D341Med (cell line): Measurements from ENCODE around the gene DGCR8.
A peak's percentile ranks its signal among the peaks of the same experiment; 100 is the strongest.

Experiments
- DNase-seq: peaks from one replicate; pipeline ENCODE4 v3.0.0; 2012; ENCODE audit warnings: low spot score

DGCR8 gene

DNA sequence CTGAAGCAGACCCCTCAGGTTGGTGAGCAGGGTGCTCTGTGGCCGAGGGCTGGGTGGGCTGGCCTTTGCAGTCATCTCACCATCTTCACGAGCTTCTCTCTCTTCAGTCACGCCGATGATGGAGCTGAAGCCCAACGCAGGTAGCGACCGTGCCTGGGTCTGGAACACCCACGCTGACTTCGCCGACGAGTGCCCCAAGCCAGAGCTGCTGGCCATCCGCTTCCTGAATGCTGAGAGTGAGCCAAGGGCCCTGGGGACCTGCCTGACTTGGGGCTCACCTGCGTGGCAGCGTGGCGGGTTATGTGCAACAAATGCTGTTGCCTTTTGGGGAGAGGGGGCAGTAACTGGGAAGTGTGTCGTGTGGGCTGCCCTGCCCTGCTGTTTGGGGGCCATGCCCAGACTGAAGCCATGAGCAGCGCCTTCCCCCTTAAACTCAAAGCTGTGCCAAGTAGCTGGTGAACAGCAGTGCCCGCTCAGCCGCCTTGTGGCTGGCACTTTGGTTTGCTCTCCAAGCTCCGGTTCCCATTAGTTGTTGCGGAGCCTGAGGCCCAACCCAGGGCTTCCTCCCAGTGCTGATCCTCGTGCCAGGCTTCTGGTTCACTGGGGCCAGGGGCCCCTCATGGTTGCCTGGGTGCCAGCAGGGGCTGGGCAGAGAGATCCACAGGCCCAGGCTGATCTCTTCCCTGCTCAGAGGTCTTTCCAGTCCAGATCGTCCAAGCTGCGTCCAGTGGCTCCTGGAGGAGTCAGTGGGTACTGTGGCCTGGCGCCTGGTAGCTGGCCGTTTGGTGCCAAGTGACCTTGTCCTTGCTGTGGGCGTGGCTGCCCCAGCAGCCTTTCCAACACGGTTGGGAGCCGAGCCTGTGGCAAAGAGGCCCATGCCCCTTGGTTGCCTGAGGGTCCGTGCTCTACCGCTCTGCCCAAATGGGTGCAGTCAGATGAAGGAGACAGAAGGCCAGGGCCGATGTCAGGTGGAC, 45.4 kb downstream of the DGCR8 start:
- DNase-seq: no peak

DNA sequence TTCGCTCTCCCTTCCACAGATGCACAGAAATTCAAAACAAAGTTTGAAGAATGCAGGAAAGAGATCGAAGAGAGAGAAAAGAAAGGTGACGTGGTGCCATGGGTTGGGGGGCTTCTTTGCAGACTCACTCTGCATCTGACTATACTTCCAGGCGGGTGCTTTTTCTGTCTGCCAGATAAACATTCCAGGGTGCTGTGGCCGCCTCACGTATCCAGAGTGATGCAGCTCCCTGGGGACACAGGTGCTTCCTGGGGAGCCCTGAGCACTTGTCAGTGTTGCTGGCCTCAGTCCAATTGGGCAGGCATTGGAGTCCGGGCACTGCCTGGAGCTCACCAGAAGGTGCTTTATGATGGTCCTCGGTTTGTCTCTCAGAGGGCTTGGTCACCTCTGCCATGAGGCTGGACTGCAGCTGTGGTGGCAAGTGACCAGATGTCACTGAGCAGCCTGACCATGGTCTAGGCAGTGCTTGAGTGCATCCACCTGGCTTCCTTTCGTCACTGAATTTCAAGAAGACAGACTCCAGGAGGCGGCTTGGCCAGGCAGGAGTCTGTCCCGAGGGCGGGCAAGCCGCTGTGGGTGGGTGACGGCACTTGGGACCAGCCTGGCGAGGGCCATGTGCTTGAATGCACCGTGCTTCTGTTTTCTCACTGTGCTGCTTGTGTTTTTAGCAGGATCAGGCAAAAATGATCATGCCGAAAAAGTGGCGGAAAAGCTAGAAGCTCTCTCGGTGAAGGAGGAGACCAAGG, 46.4 kb downstream of the DGCR8 start:
- no peak for DNase-seq

DNA sequence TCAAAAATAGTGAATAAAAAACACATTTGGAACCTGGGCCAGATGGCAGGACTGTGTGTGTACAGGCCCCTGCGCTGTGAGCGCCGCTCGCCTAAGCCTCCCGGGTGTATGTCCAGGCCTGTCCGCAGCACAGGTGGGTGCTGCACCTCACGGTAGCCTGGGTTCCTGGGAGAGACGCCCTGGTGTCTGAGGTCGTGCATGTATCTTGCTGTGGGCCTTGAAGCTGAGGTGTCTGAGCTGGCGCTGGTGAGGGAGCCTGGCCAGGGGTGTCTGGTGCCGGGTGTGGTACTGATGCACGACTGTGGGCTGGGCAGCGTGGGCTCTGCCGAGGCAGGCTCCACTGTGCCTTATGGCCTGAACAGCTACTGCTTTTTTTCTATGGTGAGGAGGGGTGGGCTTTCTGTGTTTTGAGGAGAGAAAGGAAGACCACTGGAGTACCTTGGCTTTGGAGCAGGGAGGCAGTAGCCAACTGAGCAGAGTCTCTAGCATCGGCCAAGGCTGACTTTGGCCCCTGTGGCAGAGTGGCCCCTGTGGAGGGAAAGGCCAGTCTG, 47.4 kb downstream of the DGCR8 start:
- no peak for DNase-seq

DNA sequence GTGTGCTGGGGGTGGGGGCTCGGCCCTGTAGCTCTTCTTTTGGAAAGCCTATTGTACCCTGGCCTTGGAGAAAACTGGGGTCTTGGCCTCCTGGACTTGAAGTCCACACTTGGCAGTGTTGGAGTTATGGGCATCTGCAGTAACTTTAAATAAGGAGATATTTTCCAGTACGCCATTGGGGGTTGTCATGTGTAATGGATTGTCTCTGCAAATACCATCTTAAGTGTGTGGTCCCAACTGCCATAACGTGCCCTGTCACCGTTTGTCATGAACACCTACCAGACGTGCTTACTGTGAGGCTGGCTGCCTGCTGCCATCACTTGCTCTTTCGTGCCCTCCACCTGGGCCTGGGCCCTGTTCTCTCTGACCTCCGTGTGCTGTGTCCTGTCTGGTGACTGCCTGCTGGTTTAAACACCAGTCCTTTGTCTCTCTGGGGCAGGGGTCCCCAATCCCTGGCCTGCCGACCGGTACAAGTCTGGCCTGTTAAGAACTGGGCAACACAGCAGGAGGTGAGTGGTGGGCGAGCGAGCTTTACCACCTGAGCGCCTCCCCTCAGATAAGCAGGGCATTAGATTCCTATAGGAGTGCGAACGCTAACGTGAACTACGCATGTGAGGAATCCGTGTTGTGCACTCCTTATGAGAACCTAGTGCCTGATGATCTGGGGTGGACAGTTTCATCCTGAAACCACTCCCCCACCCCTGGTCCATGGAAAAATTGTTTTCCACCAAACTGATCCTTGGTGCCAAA, 48.0 kb downstream of the DGCR8 start:
- no peak for DNase-seq

DNA sequence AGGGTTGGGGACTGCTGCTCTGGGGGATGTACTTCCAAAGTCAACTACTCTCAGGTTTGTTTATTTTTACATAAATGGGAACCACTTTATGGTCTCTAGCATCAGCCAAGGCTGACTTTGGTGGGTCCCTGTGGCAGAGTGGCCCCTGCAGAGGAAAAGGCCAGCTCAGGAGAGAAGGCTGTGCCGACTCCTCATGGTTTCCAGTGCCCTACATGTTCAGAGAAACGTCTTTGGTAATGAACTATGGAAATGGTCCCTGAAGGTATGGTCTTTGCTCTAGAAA, 48.5 kb downstream of the DGCR8 start:
- no peak for DNase-seq

DNA sequence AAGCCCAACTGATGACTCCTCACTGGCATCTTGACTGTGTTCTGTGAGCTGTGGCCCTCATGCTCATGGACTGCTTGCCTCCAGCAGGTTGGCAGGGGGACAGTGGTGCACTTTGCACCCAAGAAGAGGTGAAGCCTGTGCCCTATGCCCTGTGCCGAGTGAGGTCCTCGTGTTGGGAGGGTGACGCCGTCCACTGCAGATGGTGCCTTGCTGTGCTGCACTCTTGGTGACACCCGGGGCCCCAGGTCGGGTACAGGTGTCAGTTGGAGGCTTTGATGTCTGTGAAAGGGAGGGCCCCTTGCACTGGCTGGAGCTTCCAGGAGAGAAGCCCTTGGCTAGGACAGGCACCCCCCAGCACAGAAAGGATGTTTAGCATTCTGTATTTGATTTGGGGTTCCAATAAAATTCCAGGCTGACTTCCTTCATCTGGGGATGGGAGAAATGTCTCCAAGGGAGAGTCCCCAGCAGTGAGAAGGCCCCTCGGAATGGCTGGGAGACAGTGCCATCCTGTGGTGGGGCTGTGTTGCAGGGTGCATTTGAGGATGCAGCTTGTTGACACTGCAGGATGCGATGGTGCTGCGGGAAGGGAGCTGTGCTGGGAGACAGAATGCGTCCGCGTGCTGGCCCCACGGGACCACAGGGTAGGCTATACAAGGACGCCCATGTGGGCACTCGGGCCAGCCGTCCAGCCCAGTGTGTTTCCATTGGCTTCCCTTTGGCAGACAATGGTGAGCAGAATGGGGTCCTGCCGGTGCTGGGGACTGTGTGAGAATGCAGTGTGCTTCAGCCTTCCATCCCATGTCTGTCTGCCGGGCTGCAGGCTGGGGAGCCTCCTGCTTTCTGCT, 49.1 kb downstream of the DGCR8 start:
- peak; percentile 73 for DNase-seq

DNA sequence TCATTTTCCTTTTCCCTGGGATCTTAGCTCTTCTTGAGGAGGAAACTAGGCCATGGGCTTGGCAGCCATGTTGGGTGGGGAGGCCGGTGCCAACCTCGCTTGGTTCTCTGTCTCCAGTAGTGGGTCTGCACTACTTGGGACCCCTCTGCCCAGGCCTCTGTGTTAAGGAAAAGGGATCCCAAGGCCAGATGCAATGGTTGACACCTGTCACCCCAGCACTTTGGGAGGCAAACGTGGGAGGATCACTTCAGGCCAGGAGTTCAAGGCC, 49.6 kb downstream of the DGCR8 start:
- DNase-seq: no peak

DNA sequence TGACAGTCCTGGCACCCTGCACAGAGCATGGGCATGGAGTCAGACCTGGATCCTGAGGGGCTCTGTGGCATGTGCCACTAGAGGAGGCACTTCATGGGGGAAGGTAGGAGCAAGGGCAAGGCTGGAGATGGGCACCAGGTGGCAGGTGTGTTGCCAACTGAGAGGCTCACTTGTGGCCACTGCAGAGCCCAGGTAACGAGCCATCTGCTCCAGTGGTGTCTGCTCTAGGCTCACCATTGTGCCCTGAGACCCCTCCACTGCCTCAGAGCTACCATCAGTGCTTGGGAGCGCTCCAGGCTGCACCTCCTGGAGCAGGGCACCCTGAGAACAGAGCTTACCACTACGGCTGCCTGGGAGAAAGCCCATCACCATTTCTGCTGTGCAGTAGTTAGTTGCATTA, 50.3 kb downstream of the DGCR8 start:
- DNase-seq: no peak

DNA sequence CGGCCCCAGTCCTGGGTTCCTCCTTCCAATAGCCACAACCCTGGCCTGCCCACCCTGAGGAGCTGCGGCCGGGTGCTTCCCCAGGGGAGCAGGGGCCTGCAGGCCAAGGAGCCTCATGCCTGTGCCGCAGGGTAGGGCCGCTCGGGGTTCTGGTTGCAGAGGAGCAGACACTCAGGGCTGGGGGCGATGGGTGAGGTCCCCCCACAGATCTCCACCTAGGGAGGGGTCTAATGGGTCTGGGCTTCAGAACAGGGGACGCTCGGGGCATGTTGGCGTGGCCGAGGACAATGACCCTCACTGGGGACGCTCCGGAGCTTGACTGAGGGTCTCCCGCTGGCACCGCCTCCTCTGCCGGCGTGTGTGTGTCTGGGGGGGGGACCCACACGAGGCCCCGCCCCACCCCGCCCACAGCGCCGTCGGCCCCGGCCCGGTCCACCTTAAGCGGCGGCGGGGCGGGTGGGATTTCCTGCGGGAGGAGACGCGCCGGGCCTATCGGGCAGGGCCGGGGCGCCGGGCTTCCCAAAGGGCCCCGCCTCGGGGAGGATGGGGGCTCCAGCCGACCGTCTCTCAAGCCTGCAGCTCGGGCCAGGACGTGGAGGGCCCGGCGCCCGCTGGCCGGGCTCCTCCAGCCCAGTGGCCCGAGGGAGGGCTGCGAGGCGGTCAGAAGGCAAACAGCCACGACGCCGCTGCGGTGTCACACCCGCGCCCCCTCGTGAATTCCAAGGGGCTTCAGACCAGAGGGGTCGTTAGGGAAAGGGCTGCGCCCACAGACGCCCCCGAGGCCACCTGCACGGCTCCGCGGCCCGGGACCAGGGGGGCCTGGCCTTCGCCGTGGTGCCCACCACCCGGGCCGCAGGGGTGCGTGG, 50.9 kb downstream of the DGCR8 start:
- DNase-seq: peak; percentile 90

DNA sequence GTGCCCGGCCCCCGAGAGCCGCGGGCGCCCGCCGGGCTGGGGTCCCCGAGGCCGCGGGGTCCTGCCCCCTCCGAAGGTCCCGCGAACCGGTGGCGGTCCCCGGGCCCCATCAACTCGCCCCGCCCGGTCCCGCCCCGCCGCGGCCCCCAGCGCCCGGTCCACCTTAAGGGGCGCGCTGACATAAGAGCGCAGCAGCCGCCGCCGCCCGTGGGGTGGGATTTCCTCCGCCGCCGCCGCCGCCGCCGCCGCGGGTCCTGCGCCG, 51.5 kb downstream of the DGCR8 start, which contains the start of gene ZDHHC8:
Gene ZDHHC8 (plus strand): TSS at position 208 of the 262 bp plus-strand sequence. CDS start 144 bp downstream, outside the sequence.
- peak; percentile 81 for DNase-seq

DNA sequence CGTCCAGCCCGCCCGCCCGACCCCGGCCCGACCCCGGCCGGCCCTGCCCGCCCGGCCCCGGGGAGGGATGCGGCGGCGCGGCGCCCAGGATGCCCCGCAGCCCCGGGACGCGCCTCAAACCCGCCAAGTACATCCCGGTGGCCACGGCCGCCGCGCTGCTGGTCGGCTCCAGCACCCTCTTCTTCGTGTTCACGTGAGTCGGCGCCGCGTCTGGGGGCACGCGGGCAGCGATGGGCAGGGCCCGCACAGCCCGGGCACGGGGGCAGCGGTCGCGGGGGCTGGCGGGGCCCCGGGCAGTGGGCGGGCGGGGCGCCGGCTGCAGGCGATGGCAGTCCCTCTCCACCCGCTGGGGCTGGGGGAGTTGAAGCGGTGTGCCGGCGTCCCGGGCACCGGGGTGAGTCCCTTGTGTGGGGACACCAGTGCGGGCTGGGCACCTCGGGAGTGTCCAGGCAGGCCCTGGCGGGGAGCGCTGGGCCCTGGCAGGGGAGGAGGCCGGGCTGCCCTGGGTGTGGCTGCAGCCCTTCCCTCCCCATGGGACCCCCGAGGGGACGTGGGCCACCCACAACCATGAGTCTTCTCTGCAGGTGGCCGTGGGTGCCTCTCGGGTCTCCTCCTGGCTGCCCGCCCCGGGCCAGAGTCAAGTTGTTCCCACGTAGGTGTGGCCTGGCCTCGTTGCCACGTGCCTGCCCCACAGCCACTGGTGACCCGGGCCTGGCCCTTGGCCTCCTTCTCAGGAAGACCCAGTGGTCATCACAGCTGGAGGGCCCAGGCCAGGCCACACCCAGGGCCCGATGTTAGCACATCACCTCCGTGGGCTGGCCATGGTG, 52.0 kb downstream of the DGCR8 start:
- DNase-seq: peak; percentile 73

DNA sequence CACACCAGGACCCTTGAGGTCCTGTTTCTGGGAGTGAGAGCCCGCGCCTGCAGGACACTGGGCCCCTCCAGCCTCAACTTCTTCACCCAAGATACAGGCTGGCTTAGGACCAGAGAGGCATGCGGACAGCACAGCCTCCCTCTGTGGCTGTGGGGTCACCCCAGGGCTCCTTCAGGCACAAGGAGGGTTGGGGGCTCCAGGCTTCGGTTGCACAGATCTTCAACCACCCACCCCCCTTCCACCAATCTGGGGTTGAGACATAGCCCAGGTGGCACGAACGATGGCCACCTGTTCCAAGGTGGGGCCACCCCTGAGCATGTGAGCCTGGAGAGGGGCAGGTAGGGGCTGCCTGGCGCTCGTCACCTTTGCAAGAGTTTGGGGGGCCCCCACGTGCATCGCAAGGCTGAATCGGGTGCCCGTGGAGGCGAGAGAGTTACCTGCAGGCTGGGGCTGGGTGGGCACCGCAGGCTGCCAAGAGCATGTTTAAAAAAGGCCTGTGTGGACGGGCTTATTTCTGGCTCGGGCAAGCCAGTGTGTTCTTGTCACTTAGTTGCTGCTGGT, 52.7 kb downstream of the DGCR8 start:
- DNase-seq: no peak

DNA sequence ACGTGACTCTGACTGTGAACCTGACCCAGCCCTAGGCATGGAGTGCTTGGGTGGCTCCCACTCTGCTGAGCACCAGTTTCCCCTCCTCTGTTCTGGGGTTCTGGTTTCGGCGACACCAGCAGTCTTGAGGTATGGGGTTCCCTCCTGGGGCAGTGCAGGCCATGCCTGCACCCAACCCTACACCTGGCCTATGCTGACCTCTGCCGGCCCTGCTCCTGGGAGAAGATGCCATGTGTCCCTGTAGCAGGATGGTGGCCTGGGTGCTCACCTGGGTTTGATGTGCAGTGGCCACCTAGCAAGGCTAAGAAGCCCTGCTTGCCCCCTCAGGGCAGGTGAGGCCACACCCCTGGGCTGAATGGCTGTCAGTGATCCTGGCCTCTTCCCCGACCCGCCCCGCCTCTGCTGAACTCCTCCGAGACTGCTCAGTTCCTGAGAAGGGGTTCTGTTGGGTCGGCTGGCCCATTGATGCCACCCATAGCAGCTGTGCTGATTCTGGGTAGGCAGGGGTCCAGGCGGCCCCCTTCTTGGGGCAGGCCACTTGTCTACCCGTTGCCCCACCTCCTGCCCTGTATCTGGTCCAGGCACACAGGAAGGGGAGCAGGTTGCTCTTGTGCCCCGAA, 54.0 kb downstream of the DGCR8 start:
- DNase-seq: no peak

DNA sequence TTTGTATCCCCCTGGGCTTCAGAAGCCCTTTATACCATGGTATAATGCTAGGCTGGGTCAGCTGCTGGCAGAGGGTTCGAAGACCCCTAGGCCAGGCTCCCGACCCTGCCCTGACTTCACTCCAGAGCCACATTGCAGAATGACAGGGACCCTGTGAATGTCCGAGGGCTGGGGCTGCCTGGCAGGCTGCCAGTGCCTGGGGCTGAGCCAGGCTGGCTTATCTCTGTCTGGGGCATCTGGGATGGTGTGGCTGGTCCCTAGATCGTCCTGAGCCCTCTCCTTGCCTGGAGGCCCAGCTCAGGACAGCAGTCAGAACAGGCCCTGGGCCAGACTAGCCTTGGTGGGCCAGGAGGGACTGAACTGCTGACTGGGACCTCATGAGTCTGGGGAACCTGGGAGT, 55.2 kb downstream of the DGCR8 start:
- no peak for DNase-seq

DNA sequence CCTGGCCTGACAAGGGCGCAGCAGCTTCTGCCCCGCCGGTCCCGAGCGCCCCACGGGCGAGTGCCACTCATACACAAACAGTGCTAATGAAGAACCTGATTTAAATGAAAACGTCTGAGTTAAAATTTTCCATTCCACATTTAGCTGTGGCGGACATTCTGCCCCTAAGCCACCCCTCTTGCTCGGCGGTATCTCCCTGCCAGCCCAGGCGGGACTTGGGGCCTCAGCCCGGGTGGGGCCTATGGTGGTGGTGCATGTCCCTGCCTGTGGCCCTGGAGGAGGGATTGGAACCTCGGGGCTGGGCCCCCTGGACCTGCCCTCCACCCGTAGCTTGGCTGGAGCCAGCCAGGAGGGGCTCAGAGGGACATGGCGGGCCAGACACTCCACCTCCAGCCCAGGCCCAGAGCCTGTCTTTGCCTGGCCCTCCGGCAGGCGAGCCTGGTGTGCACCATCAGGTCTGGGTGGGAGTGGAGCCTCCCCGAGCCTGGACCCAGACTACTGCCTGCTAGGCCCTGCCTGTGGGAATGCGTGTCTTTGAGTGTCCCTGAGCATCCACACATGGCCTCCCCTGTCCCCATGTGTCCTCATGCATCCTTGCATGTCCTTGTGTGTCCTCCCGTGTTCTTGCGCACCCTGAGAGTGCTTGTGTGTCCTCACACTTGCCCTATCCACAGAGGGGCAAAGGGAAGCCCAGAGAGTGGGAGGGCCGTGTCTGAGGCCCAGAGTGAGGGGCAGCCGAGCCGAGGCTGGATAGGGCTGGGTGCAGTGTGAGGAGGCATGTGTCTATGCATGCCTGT, 56.0 kb downstream of the DGCR8 start:
- no peak for DNase-seq

DNA sequence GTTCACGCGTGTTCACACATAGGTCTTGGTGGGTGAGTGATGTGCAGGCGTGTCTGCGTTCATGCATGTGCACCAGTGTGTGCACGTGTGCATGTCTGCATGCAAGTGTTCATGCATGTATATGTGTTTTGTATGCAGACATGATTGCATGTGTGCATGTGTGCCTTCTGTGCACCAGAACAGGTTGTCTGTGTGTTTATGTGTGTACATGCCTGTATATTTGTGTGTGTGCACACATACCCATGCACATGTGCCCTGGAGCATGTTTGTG, 56.5 kb downstream of the DGCR8 start:
- no peak for DNase-seq

DNA sequence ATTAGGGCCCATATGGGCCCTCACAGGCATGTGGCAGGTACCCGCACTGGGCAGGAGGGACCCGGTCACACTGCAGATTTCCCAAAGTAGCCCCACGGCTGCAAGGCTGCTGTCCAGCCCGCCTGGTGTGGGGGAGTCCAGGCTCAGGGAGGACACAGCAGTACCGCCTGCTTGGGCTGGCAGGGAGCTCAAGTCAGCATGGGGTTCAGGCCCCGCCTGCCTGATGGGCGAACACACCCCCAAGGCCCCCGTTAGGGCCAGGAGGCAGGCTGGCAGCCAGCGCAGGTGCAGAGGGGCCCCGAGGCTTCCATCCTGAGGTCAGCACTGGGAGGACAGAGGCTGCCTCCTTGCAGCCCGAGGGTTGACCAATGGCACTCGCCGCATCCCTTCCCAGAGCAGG, 57.1 kb downstream of the DGCR8 start:
- DNase-seq: no peak

DNA sequence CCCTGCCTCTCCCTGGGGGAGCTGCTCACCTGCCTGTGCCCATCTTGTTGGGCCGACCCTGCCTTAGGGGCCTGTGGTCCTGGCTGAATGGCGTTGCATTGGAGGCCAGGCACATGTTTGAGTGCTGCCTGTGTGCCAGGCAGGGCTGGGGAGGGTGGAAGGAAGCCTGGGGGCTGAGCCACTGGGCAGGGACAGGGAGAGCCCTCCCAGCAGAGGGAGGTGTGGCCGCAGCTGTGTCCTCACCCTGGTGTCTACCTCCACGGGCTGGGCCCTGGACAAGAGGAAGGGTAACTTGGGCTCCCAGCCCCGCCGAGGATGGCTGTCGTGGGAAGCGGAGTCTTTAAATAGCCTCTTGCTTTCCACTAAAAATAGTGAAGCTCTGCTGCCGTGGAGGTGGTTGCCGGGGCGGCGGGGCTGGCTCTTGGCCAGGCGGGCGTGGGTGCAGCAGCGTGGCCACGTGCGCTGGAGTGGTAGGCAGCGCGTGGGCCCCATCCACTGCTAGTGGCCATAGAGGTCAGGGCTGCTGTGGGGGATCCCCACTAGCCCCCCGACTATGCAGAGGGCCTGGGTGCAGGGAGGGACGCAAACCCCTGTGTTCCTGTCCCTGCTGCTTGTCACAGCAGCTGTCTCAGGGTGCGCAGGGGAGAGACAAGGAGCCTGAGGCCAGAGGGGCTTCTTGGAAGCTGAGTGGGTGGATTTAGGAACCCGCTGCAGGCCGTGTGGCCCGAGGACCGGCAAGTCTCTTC, 57.8 kb downstream of the DGCR8 start:
- no peak for DNase-seq
